Transverse colon (tissue), 4 donors: Measurements from ENCODE around the gene SETD5. TPM values are rescaled to one million over a fixed set of nuclear protein-coding genes. Genes with fewer than 3 reads are reported as not detected.

Experiments
- DNase-seq: peaks from one replicate; pipeline ENCODE4 v3.0.0-alpha.2; 2019
- H3K27ac ChIP-seq, 4 donors: fragments of 200-600 bp; sonication (generic); 2 replicates each; pipeline ENCODE4 v1.5.1; 2016 to 2018; ENCODE audit warnings: inconsistent platforms in 4 of 4
- H3K27me3 ChIP-seq: fragments of 200-600 bp; sonication (generic); 2 replicates; pipeline ENCODE4 v1.5.1; 2017; ENCODE audit warnings: inconsistent platforms
- H3K36me3 ChIP-seq, 4 donors: fragments of 200-600 bp; sonication (generic); 2 replicates each; pipeline ENCODE4 v1.5.1; 2017 to 2019; ENCODE audit warnings: inconsistent platforms in 4 of 4
- H3K4me1 ChIP-seq, 4 donors: fragments of 200-600 bp; sonication (generic); 2 replicates each; pipeline ENCODE4 v1.5.1; 2017 to 2020; ENCODE audit warnings: inconsistent platforms in 4 of 4
- H3K4me3 ChIP-seq, 4 donors: fragments of 200-600 bp; sonication (generic); 1 replicate in 1 of 4; 2 replicates in 3 of 4; pipeline versions ENCODE4 v1.5.1 to v1.6.1; 2017 to 2019; ENCODE audit warnings: inconsistent platforms in 4 of 4
- H3K9me3 ChIP-seq, 2 donors: fragments of 200-600 bp; sonication (generic); 2 replicates each; pipeline ENCODE4 v1.5.1; 2017 to 2019; ENCODE audit warnings: inconsistent platforms in 2 of 2
- EP300 ChIP-seq: sonication (generic); formaldehyde crosslinking; IDR thresholded peaks from one replicate; pipeline ENCODE4 v1.6.1; 2017; ENCODE audit warnings: antibody characterized with exemption, low read depth
- POLR2A ChIP-seq: fragments of 450-650 bp; IDR thresholded peaks from one replicate; pipeline ENCODE4 v1.6.1; 2016; ENCODE audit warnings: antibody characterized with exemption, mild to moderate bottlenecking, moderate library complexity
- POLR2AphosphoS5 ChIP-seq, 3 donors: sonication (generic); formaldehyde crosslinking; IDR thresholded peaks; one replicate each; pipeline ENCODE4 v1.6.1; 2016; ENCODE audit warnings: antibody characterized with exemption in 3 of 3
- WGBS, 2 donors: methylation state at CpG; one replicate each; pipeline ENCODE4 v1.1.5; 2018; ENCODE audit warnings: low coverage in 1 of 2; 5-methylcytosine and 5-hydroxymethylcytosine counted together
- in situ Hi-C, 4 donors: fragments of 200-750 bp; cut with MboI; loops; one replicate each; pipeline versions ENCODE4 v1.15.0 to v1.15.1; 2017; ENCODE audit warnings: low sequenced_read_pairs in 3 of 4, low pct_ligation_motif_present in 1 of 4, low pct_unique_long_range_greater_than_20kb in 1 of 4
- intact Hi-C: fragments of 100-400 bp; cut with DNase I; formaldehyde crosslinking; loops from one replicate; pipeline ENCODE4 v1.15.1; 2023; ENCODE audit warnings: low total_unique reads
- total RNA-seq, 4 donors: library from RNA; depleted of rRNA; stranded (reverse); fragments of >200 nt; gene quantifications; one replicate each; pipeline ENCODE4 v1.1.0, GENCODE V29; 2016
- TF ChIP-seq, protein P1 (sequence below), 5 experiments: fragments of 200-600 bp in 3 of 5; fragments of 450-650 bp in 2 of 5; sonication (generic) in 3 of 5; IDR thresholded peaks; 1 replicate in 2 of 5; 2 replicates in 3 of 5; pipeline ENCODE4 v1.5.1; 2016 to 2017; ENCODE audit warnings: antibody characterized with exemption in 5 of 5, inconsistent platforms in 3 of 5, mild to moderate bottlenecking in 2 of 5, moderate library complexity in 1 of 5

The SETD5 gene
- total RNA-seq, 4 donors from 2014 or later: 70.6 to 161 (median 129) TPM

GRCh38 chr3:9351709-9352126 is 45.7 kb upstream of the SETD5 start:
- intact Hi-C loops: no loop called here
- in situ Hi-C loops: loop anchor here in 3 of 4 donors (10.0 to 25.0 kb wide), 3 partner anchors 63 to 311 kb away; no protein-coding TSS in a partner anchor
- 40 to 60% methylated on average over 1 to 3 of the region's 3 CpGs for WGBS, 2 donors
- no peaks in the 10 kb centered on the region for H3K9me3 ChIP-seq
- no peaks in the 10 kb centered on the region for H3K27me3 ChIP-seq
- H3K4me1 ChIP-seq: peaks cover 3 to 32% (median 27%) of the 10 kb centered on the region in 4 donors
- peak overlapping the region in 3 of 4 donors; percentile 58 to 82 (median 69) for H3K27ac ChIP-seq
- no peak for TF ChIP-seq POLR2A
- TF ChIP-seq, protein P1, sequence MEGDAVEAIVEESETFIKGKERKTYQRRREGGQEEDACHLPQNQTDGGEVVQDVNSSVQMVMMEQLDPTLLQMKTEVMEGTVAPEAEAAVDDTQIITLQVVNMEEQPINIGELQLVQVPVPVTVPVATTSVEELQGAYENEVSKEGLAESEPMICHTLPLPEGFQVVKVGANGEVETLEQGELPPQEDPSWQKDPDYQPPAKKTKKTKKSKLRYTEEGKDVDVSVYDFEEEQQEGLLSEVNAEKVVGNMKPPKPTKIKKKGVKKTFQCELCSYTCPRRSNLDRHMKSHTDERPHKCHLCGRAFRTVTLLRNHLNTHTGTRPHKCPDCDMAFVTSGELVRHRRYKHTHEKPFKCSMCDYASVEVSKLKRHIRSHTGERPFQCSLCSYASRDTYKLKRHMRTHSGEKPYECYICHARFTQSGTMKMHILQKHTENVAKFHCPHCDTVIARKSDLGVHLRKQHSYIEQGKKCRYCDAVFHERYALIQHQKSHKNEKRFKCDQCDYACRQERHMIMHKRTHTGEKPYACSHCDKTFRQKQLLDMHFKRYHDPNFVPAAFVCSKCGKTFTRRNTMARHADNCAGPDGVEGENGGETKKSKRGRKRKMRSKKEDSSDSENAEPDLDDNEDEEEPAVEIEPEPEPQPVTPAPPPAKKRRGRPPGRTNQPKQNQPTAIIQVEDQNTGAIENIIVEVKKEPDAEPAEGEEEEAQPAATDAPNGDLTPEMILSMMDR (IDR thresholded peaks at IDR 0.05): no peak
- no peak for TF ChIP-seq EP300
- no peak for TF ChIP-seq POLR2AphosphoS5 (IDR thresholded peaks at IDR 0.05)
- no peak overlapping the region for H3K4me3 ChIP-seq
- DNase-seq: no peak
- H3K36me3 ChIP-seq: no peaks in the 10 kb centered on the region

GRCh38 chr3:9352917-9353752 is 44.3 kb upstream of the SETD5 start:
- Histone ChIP-seq H3K27ac (peak overlapping the region; percentile 56 to 82 (median 64)), H3K27me3 (no peaks in the 10 kb centered on the region), H3K4me1 (peaks cover 3 to 32% (median 27%) of the 10 kb centered on the region in 4 donors), H3K36me3 (no peaks in the 10 kb centered on the region), H3K4me3 (peak overlapping the region in 1 of 4 donors; percentile 11), H3K9me3 (no peaks in the 10 kb centered on the region)
- in situ Hi-C loops (loop anchor here in 3 of 4 donors (10.0 to 25.0 kb wide), 3 partner anchors 62 to 309 kb away; no protein-coding TSS in a partner anchor), intact Hi-C loops (no loop called here)
- TF ChIP-seq, protein P1 (IDR thresholded peaks at IDR 0.05): peak; percentile 80 to 92 (median 85)
- TF ChIP-seq EP300 (no peak), POLR2AphosphoS5 (IDR thresholded peaks at IDR 0.05) (peak in 2 of 3 donors; percentile 8 to 24)
- 15 to 26% methylated on average over 4 to 7 of the region's 7 CpGs for WGBS, 2 donors
- peak; percentile 78 for DNase-seq

DNA sequence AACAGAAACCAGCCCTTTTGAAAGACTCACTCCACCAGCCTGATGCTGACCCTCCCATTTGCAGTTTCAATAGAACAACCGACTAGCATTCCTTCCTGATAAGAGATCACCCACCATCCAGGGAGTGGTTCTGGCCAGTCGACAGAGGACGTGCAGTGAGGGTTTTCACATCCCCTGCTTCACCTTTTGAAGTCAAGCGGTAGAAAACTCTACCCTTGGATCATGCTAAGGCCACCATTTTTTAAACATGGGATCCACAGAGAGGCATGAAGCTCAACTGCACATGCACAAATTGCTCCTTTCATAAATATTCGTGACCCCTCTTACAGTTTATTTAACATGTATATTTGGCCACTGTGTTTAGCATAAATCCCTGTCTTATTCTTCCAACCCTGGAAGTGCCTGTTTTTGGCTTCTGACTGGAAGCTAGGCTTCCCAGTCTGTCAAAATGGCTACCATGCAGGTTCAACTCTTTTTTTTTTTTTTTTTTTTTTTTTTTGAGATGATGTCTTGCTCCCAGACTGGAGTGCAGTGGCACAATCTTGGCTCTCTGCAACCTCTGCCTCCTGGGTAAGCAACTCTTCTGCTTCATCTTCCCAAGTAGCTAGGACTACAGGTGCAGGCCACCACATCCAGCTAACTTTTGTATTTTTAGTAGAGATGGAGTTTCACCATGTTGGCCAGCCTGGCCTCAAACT is 35.6 kb upstream of the SETD5 start:
- WGBS, 2 donors: 70 to 79% methylated on average over 2 to 5 of the region's 5 CpGs
- TF ChIP-seq POLR2A: no peak
- TF ChIP-seq, protein P1 (IDR thresholded peaks at IDR 0.05): no peak
- no peak for TF ChIP-seq POLR2AphosphoS5 (IDR thresholded peaks at IDR 0.05)
- TF ChIP-seq EP300: no peak
- H3K36me3 ChIP-seq: peaks cover 0 to 19% (median 3%) of the 10 kb centered on the region in 4 donors
- H3K27me3 ChIP-seq: no peaks in the 10 kb centered on the region
- DNase-seq: no peak
- H3K27ac ChIP-seq: peak overlapping the region in 1 of 4 donors; percentile 92
- intact Hi-C loops: no loop called here
- peak overlapping the region in 2 of 4 donors; percentile 58 to 90 for H3K4me3 ChIP-seq
- in situ Hi-C loops: loop anchor here in 2 of 4 donors (25.0 kb wide), 2 partner anchors 100 to 300 kb away; no protein-coding TSS in a partner anchor
- H3K4me1 ChIP-seq: peaks cover 4 to 23% (median 21%) of the 10 kb centered on the region in 4 donors
- no peaks in the 10 kb centered on the region for H3K9me3 ChIP-seq
